Duodenal mucosa (tissue), 2 donors: ENCODE results near the gene FOXJ3.

Experiments used
- H3K27ac ChIP-seq: one replicate; pipeline ENCODE4 v1.7.0; 2013; ENCODE audit warnings: low read depth, low read length
- H3K27me3 ChIP-seq, 2 donors: one replicate each; pipeline ENCODE4 v1.7.0; 2013; ENCODE audit warnings: low read length in 2 of 2, control low read depth in 1 of 2; ENCODE audit not compliant: insufficient read depth in 2 of 2, control insufficient read depth in 1 of 2
- H3K36me3 ChIP-seq, 2 donors: one replicate each; pipeline ENCODE4 v1.7.0; 2013; ENCODE audit warnings: low read length in 2 of 2, control low read depth in 1 of 2; ENCODE audit not compliant: insufficient read depth in 2 of 2, control insufficient read depth in 1 of 2
- H3K4me1 ChIP-seq, 2 donors: one replicate each; pipeline ENCODE4 v1.7.0; 2013; ENCODE audit warnings: low read length in 2 of 2, control low read depth in 1 of 2; ENCODE audit not compliant: insufficient read depth in 2 of 2, control insufficient read depth in 1 of 2
- H3K4me3 ChIP-seq, 2 donors: one replicate each; pipeline ENCODE4 v1.7.0; 2013; ENCODE audit warnings: low read length in 2 of 2, low read depth in 1 of 2
- H3K9ac ChIP-seq, 2 donors: one replicate each; pipeline ENCODE4 v1.7.0; 2013; ENCODE audit warnings: low read length in 2 of 2, low read depth in 1 of 2
- H3K9me3 ChIP-seq, 2 donors: one replicate each; pipeline ENCODE4 v1.7.0; 2013; ENCODE audit warnings: low read length in 2 of 2, control low read depth in 1 of 2; ENCODE audit not compliant: control insufficient read depth in 1 of 2

Gene FOXJ3

DNA sequence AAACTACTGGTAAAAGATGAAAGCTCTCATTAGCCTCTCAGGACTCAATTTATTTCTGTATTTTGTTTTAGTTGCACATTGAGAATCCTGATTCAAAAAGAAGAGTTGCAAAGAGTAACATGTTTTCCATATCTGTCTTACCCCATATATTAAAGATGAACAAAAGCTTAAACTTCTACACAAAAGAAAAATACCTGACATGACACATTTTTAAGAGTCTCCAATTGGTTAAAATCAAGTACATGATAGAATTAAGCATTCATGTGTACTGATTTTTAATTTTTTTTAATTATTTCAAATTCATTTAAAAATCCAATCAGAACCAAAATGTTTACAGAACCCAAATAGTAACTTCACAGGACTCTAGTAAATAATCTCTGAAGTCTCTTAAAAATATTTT is 72.0 kb downstream of the FOXJ3 start:
- Histone ChIP-seq H3K36me3 (peaks cover 3 to 16% of the 10 kb centered on the region in 2 donors), H3K27me3 (no peaks in the 10 kb centered on the region), H3K27ac (no peak overlapping the region), H3K4me3 (no peak overlapping the region), H3K9me3 (no peaks in the 10 kb centered on the region), H3K4me1 (peaks cover 12 to 16% of the 10 kb centered on the region in 2 donors), H3K9ac (no peak overlapping the region)

DNA sequence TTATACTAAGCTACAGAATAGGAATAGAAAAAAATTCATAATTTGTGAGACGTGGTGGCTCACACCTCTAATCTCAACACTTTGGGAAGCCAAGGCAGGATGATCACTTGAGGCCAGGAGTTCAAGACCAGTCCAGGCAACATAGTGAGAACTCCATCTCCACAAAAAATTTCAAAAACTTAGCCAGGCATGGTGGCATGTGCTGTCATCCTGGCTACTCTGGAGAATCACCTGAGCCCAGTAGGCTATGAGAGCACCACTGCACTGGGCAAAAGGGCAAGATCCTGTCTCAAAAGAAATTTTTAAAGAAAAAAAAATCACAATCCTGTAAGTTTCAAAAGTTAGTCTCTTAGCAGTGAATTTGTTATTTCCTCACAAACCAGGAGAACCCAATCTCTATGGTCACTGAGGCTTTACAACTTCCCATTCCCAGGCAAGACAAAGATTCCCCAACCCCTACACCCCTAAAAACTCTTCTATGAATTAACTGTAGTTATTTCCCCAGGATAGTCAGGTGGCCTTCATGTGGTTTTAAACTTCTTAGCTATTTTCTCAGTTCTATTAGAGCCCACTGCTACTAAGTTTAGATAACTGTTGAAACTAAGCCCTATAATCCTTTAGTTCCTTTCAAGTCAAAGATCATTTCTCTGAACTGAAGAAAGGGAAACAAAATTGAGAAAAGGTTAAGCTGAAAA is 74.5 kb downstream of the FOXJ3 start:
- peaks cover 3 to 16% of the 10 kb centered on the region in 2 donors for H3K36me3 ChIP-seq
- no peak overlapping the region for H3K27ac ChIP-seq

DNA sequence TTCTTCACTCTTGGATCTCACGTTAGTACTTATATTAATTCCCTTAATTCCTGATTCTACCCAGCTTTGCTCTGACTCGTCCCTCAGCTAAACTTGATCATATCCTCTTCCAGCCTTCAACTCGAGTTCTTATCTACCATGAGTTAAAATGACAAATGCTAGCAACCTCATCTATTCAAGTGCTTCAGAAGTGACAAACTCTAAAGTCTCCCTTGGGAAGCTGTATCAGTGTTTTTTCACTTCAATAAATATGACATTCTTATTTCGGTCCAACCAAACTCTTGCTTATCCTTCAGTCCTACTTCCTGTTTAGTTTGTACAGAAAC is 75.3 kb downstream of the FOXJ3 start:
- Histone ChIP-seq H3K9ac (no peak overlapping the region), H3K27ac (no peak overlapping the region), H3K4me3 (no peak overlapping the region), H3K9me3 (no peaks in the 10 kb centered on the region), H3K4me1 (peaks cover 14 to 18% of the 10 kb centered on the region in 2 donors), H3K36me3 (peaks cover 3 to 12% of the 10 kb centered on the region in 2 donors), H3K27me3 (no peaks in the 10 kb centered on the region)

More for the DNA sequence above, 74.5 kb downstream of the FOXJ3 start:
- H3K9me3 ChIP-seq = no peaks in the 10 kb centered on the region
- peaks cover 14 to 18% of the 10 kb centered on the region in 2 donors for H3K4me1 ChIP-seq
- no peak overlapping the region for H3K4me3 ChIP-seq
- no peaks in the 10 kb centered on the region for H3K27me3 ChIP-seq
- H3K9ac ChIP-seq = no peak overlapping the region

DNA sequence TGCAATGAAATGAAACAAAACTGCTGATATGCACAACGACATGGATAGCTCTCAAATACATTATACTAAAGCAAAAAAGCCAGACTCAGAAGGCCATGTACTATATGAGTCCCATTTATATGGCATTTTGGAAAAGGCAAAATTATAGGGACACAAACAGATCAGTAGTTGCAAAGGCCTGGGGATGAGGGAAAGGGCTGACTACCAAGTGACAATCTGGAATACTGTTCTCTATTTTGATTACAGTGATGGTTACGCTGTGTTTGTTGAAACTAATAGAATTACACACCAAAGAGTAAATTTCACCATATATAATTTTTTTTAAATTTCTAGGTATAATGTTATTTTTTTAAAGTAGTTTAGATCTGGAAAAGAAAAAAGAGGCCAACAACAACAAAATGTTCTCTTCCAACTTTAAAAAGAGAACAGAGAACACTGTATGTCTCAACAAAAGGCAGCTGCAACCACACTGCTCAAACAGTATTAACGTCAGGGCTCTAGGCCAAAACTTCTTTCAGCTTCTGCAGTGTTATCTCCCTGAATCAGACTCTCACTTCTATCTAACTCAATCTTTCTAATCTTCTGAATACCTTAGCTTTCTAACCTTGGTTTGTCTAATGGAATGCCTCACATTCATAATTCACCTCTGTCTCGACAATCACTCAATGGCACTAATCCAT is 75.8 kb downstream of the FOXJ3 start:
- H3K9ac ChIP-seq = no peak overlapping the region

DNA sequence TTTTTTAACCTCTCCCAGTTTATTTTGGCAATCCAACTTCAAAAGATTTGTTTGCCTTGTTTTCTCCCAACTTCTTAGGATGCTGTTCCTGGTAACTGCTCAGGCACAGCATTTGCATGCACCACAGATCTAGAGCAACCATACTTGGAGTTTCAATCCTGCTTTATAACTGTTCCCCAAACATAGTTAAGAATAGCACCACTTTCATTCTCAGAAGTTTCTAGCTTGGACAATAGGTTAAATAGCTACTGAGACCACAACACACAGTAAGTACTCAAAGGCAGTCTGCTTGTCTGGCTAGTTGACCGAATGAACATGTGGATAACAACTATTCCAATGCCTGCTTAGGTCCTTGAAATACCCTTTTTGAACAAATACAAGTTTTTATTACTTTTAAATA is 76.8 kb downstream of the FOXJ3 start:
- H3K36me3 ChIP-seq = peaks cover 3 to 4% of the 10 kb centered on the region in 2 donors
- no peaks in the 10 kb centered on the region for H3K27me3 ChIP-seq
- H3K4me3 ChIP-seq = no peak overlapping the region
- peaks cover 14 to 18% of the 10 kb centered on the region in 2 donors for H3K4me1 ChIP-seq
- H3K9me3 ChIP-seq = no peaks in the 10 kb centered on the region
- H3K9ac ChIP-seq = no peak overlapping the region
- no peak overlapping the region for H3K27ac ChIP-seq

More for the DNA sequence above, 75.8 kb downstream of the FOXJ3 start:
- no peak overlapping the region for H3K27ac ChIP-seq
- H3K4me3 ChIP-seq = no peak overlapping the region
- H3K27me3 ChIP-seq = no peaks in the 10 kb centered on the region
- peaks cover 14 to 18% of the 10 kb centered on the region in 2 donors for H3K4me1 ChIP-seq
- H3K9me3 ChIP-seq = no peaks in the 10 kb centered on the region
- H3K36me3 ChIP-seq = peaks cover 3 to 7% of the 10 kb centered on the region in 2 donors

DNA sequence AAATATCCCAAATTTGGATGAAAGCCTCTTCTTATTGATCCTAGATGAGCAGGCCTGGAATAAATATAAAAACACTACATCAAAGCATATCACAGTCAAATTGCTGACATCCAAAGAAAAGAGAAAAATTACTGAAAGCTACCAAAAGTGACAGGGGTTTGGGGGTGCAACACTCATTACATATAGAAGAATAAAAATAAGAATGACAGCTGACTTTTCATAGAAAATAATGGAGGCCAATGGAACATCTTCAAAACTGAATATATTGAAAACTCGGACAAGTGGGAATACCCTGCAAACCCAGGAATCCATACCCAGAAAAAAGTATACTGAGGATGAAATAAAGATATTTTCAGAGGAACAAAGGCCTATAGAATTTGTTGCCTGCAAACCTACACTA is 84.0 kb downstream of the FOXJ3 start:
- Histone ChIP-seq H3K9ac (no peak overlapping the region), H3K4me1 (no peaks in the 10 kb centered on the region), H3K36me3 (peaks cover 0 to 4% of the 10 kb centered on the region in 2 donors), H3K27me3 (no peaks in the 10 kb centered on the region), H3K4me3 (no peak overlapping the region), H3K27ac (no peak overlapping the region), H3K9me3 (no peaks in the 10 kb centered on the region)

DNA sequence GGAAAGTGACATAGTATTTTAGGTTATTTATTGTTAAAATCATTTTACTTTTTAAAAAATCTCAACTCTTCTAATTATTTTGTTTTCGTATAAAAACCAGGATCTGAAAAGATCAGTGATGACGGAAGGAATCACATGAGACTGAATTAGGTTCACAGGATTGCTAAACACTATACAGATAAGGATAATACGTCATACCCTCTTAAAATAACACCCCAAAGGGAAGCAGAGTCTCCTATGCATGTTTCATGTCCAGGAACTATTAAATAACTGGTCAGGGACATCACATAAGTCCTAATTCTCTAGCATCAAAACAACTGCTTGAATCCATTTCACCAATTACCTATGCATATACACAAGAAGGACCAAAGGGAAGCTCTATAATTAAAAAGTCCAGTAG is 84.9 kb downstream of the FOXJ3 start:
- H3K27ac ChIP-seq = no peak overlapping the region
- no peak overlapping the region for H3K9ac ChIP-seq
- no peaks in the 10 kb centered on the region for H3K27me3 ChIP-seq
- no peak overlapping the region for H3K4me3 ChIP-seq
- H3K9me3 ChIP-seq = no peaks in the 10 kb centered on the region
- peaks cover 0 to 4% of the 10 kb centered on the region in 2 donors for H3K36me3 ChIP-seq
- no peaks in the 10 kb centered on the region for H3K4me1 ChIP-seq

DNA sequence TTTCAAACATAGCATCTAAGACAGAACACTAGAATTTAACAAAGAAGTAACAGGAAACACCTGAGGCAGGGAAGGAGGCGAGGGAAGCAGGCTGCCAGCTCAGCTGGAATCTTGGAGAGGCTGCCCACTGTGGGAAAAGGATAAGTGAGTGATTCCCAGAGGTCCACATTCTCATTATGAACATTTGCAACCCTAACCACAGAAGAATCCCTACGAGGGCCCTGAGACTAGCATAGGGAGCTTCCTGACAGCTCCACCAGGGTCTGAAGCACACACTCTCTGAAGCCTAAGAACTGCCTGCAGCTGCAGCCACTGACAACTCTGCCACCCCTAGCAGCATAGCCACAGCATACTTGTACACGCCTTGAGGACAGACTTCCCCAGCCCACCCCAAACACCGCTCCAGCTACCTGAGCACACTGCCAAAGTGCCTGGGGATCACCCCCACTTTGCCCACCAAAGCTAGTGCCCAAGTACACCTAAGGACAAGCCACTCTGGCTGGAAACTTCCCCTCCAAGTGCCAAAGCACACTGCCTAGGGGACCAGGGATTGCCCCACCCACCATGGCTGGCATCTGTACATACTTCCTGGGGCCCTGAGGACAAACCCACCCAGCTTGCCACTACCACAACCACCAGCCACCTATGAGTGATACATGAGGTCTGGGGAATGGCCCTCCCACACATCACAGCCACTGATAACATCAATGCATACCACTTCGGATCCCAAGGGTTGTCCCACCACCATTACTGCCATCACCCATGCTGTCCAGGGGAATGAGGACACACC is 93.9 kb downstream of the FOXJ3 start:
- no peak overlapping the region for H3K27ac ChIP-seq
- peaks cover 0 to 2% of the 10 kb centered on the region in 2 donors for H3K4me1 ChIP-seq
- H3K36me3 ChIP-seq = no peaks in the 10 kb centered on the region
- no peaks in the 10 kb centered on the region for H3K27me3 ChIP-seq
- no peak overlapping the region for H3K4me3 ChIP-seq
- no peak overlapping the region for H3K9ac ChIP-seq
- H3K9me3 ChIP-seq = peaks cover 6 to 12% of the 10 kb centered on the region in 2 donors

DNA sequence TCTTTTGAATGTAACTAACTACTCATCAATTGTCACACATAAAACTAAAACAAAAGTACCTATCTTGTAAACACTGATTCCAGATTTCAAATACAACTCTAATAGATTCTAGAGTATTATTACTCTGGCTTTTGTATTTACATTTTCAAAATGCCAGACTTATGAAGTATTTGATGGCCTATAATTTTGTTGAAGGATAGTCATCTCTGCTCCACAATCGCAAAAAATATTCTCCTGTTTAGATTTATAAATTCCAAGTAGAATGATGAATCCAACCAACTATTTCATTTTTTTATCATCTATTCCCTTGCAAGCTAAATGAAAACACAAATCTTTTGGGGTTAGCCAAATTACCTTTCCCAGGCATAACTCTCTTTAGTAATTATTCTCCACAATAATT is 95.5 kb downstream of the FOXJ3 start:
- H3K4me3 ChIP-seq = no peak overlapping the region
- no peak overlapping the region for H3K9ac ChIP-seq
- H3K27me3 ChIP-seq = no peaks in the 10 kb centered on the region
- H3K9me3 ChIP-seq = peaks cover 6 to 12% of the 10 kb centered on the region in 2 donors
- H3K4me1 ChIP-seq = peaks cover 0 to 2% of the 10 kb centered on the region in 2 donors
- no peak overlapping the region for H3K27ac ChIP-seq
- no peaks in the 10 kb centered on the region for H3K36me3 ChIP-seq

DNA sequence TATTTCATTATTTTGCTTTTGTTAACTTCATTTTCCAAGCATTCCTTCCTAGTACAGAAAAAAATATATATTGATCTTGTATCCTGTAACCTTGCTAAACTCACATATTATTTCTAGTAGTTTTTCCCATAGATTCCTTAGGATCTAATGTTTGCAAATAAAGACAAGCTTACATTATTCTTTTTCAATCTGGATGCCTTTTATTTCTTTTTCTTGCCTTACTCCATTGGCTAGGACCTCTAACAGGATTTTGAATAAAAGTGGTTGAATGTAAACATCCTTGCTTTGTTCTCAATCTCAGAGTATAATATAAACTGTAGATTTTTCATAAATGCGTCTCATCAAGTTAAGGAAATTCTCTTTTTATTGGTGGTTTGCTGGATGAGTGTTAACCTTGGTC is 96.0 kb downstream of the FOXJ3 start:
- no peak overlapping the region for H3K27ac ChIP-seq
- H3K9me3 ChIP-seq = peaks cover 6 to 12% of the 10 kb centered on the region in 2 donors
- peaks cover 0 to 2% of the 10 kb centered on the region in 2 donors for H3K4me1 ChIP-seq
- no peaks in the 10 kb centered on the region for H3K36me3 ChIP-seq
- H3K9ac ChIP-seq = no peak overlapping the region
- H3K4me3 ChIP-seq = no peak overlapping the region
- H3K27me3 ChIP-seq = no peaks in the 10 kb centered on the region
